Suprapubic skin (tissue), 3 donors: ENCODE measurements around the gene SUSD6.

ENCODE experiments used
- EP300 ChIP-seq: sonication (generic); formaldehyde crosslinking; IDR thresholded peaks from one replicate; pipeline ENCODE4 v1.6.1; 2017; ENCODE audit warnings: antibody characterized with exemption
- TF ChIP-seq, protein P1 (sequence below), 2 donors: fragments of 200-600 bp in 1 of 2; fragments of 450-650 bp in 1 of 2; sonication (generic) in 1 of 2; IDR thresholded peaks; one replicate each; pipeline ENCODE4 v1.5.1; 2016 to 2019; ENCODE audit warnings: antibody characterized with exemption in 2 of 2, mild to moderate bottlenecking in 1 of 2, moderate library complexity in 1 of 2

GRCh38 chr14:69660344-69661193, 49.2 kb downstream of the SUSD6 start:
- TF ChIP-seq EP300: no peak
- TF ChIP-seq, protein P1, sequence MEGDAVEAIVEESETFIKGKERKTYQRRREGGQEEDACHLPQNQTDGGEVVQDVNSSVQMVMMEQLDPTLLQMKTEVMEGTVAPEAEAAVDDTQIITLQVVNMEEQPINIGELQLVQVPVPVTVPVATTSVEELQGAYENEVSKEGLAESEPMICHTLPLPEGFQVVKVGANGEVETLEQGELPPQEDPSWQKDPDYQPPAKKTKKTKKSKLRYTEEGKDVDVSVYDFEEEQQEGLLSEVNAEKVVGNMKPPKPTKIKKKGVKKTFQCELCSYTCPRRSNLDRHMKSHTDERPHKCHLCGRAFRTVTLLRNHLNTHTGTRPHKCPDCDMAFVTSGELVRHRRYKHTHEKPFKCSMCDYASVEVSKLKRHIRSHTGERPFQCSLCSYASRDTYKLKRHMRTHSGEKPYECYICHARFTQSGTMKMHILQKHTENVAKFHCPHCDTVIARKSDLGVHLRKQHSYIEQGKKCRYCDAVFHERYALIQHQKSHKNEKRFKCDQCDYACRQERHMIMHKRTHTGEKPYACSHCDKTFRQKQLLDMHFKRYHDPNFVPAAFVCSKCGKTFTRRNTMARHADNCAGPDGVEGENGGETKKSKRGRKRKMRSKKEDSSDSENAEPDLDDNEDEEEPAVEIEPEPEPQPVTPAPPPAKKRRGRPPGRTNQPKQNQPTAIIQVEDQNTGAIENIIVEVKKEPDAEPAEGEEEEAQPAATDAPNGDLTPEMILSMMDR (IDR thresholded peaks at IDR 0.05): no peak
